HPDE6-E6E7 (cell line): ENCODE results near the gene PCDHGA12.
"Not testable (repeated sequence)": the region's sequence is repeated elsewhere in the genome, so short reads cannot be mapped to it uniquely, and the experiment has no call there.

Source experiments
- DNase-seq: peaks from one replicate; pipeline ENCODE4 v3.0.0; 2011; ENCODE audit warnings: missing footprints; ENCODE audit errors: extremely low spot score

PCDHGA12 gene

DNA sequence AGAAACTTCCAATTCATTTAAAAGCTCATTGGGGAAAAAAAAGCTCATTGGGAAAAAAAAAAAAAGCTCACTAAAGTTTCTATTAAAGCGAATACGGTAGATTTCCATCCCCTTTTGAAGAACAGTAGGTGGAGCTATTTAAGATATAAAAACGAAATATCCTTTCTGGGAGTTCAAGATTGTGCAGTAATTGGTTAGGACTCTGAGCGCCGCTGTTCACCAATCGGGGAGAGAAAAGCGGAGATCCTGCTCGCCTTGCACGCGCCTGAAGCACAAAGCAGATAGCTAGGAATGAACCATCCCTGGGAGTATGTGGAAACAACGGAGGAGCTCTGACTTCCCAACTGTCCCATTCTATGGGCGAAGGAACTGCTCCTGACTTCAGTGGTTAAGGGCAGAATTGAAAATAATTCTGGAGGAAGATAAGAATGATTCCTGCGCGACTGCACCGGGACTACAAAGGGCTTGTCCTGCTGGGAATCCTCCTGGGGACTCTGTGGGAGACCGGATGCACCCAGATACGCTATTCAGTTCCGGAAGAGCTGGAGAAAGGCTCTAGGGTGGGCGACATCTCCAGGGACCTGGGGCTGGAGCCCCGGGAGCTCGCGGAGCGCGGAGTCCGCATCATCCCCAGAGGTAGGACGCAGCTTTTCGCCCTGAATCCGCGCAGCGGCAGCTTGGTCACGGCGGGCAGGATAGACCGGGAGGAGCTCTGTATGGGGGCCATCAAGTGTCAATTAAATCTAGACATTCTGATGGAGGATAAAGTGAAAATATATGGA, at the start of gene PCDHGA12:
Gene PCDHGA12, plus strand, starts transcription at position 176 of the 782 bp plus-strand sequence. Its CDS starts 253 bp downstream, at position 429.
- DNase-seq: peak; percentile 54

DNA sequence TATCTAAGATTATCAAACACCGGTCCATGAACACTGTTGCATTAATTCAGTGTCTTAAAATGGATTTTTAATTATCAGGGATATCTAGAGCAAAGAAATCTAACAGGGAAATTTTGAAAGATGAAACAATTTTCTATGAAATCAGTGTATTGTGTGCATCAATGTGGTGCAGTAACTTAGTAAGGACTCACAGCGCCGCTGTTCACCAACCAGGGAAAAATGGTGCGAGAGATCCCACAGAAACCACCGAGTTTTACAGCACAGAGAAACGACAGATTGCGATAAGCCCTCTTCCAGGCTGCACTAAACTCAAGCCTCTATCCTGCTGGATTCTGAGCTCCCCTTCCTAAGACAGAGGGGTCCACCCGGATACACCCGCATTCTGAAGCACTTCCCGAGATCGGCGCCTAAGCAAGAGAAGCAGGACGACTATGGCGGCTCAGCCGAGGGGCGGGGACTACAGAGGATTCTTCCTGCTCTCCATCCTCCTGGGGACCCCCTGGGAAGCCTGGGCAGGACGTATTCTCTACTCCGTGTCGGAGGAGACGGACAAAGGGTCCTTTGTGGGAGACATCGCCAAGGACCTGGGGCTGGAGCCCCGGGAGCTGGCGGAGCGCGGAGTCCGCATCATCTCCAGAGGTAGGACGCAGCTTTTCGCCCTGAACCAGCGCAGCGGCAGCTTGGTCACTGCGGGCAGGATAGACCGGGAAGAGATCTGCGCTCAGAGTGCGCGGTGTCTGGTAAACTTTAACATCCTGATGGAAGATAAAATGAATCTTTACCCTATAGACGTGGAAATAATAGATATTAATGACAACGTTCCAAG, 47.6 kb upstream of the PCDHGA12 start, which contains the start of gene PCDHGA7:
Gene PCDHGA7, plus strand, starts transcription at position 274 of the 826 bp plus-strand sequence. Its CDS starts 158 bp downstream, at position 432.
- no peak for DNase-seq

DNA sequence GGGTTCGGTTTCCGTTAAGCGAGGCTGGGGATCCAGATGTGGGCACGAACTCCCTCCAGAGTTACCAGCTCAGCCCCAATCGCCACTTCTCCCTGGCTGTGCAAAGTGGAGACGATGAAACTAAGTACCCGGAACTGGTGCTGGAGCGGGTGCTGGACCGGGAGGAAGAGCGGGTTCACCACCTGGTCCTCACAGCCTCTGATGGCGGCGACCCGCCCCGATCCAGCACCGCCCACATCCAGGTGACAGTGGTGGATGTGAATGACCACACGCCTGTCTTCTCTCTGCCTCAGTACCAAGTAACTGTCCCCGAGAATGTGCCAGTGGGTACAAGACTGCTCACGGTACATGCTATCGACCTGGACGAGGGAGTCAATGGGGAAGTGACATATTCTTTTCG, 47.0 kb upstream of the PCDHGA12 start:
- no peak for DNase-seq

DNA sequence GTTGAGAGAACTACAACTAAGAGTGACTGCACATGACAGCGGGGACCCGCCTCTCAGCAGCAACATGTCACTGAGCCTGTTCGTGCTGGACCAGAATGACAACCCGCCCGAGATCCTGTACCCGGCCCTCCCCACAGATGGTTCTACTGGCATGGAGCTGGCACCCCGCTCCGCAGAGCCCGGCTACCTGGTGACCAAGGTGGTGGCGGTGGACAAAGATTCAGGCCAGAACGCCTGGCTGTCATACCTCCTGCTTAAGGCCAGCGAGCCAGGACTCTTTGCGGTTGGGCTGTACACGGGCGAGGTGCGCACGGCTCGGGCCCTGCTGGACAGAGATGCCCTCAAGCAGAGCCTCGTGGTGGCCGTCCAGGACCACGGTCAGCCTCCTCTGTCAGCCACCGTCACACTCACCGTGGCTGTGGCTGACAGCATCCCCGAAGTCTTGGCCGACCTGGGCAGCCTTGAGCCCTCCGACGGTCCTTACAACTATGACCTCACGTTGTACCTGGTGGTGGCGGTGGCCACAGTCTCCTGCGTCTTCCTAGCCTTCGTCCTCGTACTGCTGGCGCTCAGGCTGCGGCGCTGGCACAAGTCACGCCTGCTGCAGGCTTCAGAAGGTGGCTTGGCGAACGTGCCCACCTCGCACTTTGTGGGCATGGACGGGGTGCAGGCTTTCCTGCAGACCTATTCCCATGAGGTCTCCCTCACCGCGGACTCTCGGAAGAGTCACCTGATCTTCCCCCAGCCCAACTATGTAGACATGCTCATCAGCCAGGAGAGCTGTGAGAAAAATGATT, 45.6 kb upstream of the PCDHGA12 start:
- DNase-seq: no peak

DNA sequence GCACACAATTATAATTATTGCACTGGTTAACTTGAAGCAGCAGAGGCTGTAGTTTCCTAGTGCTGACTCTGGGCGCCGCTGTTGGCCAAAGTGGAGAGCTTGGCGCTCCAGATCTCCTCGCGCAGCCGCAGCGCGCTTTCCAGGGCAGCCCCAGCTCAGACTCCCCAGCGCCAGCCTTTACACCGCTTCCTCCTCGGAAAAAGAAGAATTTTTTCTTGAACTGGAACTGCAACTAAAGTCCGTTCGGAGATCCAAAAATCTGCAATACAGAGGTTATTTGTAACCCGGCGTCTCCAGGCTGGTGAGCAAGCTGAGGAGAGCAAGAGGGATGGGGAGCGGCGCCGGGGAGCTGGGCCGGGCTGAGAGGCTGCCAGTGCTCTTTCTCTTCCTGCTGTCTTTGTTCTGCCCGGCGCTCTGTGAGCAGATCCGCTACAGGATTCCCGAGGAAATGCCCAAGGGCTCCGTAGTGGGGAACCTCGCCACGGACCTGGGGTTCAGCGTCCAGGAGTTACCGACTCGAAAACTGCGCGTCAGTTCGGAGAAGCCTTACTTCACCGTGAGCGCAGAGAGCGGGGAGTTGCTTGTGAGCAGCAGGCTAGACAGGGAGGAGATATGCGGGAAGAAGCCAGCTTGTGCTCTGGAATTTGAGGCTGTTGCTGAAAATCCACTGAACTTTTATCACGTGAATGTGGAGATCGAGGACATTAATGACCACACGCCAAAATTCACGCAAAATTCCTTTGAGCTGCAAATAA, 42.6 kb upstream of the PCDHGA12 start, which contains the start of gene PCDHGB4:
Gene PCDHGB4, plus strand, starts transcription at position 142 of the 755 bp plus-strand sequence. Its CDS starts 187 bp downstream, at position 329.
- not testable (repeated sequence) for DNase-seq

DNA sequence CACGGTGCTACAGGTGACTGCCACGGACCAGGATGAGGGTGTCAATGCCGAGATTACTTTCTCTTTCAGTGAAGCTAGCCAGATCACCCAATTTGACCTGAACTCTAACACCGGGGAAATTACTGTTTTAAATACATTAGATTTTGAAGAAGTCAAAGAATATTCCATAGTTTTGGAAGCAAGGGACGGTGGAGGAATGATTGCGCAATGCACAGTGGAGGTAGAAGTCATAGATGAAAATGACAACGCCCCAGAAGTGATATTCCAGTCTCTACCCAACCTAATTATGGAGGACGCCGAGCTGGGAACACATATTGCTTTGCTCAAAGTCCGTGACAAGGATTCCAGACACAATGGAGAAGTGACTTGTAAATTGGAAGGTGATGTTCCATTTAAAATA, 41.6 kb upstream of the PCDHGA12 start:
- DNase-seq: no peak

DNA sequence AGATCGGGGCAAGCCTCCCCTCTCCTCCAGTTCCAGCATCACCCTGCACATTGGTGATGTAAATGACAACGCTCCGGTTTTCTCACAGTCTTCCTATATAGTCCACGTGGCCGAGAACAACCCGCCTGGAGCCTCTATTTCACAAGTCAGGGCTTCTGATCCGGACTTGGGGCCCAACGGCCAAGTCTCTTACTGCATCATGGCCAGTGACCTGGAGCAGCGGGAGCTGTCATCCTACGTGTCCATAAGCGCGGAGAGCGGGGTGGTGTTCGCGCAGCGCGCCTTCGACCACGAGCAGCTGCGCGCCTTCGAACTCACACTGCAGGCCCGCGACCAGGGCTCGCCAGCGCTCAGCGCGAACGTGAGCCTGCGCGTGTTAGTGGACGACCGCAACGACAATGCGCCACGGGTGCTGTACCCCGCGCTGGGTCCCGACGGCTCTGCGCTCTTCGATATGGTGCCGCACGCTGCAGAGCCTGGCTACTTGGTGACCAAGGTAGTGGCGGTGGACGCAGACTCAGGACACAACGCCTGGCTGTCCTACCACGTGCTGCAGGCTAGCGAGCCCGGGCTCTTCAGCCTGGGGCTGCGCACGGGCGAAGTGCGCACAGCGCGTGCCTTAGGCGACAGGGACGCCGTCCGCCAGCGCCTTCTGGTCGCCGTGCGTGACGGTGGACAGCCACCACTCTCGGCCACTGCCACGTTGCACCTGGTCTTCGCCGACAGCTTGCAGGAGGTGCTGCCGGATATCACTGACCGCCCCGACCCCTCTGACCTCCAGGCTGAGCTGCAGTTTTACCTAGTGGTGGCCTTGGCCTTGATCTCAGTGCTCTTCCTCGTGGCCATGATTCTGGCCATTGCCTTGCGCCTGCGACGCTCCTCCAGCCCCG, 40.9 kb upstream of the PCDHGA12 start:
- no peak for DNase-seq

DNA sequence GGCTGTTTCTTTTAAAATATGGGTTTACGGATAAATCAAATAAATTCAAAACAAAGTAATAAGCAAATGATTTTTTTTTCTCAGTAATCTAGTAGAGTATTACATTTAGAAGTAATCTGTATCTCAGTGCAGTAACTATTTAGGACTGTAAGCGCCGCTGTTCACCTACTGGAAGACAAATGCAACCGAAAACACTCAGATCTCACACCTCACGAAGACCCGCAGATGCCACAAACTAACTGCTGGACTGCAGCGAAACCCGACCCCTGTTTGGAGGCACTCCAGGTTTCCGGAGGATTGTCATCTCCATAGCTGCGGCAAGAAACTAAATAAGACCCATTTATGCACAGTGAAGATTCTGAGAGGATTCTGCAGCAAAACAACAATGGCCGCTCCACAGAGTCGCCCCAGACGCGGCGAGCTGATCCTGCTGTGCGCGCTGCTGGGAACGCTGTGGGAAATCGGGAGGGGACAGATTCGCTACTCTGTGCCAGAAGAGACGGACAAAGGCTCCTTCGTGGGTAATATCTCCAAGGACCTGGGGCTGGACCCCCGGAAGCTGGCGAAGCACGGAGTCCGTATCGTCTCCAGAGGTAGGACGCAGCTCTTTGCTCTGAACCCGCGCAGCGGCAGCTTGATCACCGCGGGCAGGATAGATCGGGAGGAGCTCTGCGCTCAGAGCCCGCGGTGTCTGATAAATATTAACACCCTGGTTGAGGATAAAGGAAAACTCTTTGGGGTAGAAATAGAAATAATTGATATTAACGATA, 37.7 kb upstream of the PCDHGA12 start, which contains the start of gene PCDHGA8:
Gene PCDHGA8, plus strand, starts transcription at position 205 of the 770 bp plus-strand sequence. Its CDS starts 181 bp downstream, at position 386.
- no peak for DNase-seq

DNA sequence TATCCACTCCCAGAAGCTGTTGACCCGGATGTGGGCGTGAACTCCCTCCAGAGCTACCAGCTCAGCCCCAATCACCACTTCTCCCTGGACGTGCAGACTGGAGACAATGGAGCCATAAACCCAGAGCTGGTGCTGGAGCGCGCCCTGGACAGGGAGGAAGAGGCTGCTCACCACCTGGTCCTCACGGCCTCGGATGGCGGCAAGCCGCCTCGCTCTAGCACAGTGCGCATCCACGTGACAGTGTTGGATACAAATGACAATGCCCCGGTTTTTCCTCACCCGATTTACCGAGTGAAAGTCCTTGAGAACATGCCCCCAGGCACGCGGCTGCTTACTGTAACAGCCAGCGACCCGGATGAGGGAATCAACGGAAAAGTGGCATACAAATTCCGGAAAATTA, 37.0 kb upstream of the PCDHGA12 start:
- DNase-seq: no peak

DNA sequence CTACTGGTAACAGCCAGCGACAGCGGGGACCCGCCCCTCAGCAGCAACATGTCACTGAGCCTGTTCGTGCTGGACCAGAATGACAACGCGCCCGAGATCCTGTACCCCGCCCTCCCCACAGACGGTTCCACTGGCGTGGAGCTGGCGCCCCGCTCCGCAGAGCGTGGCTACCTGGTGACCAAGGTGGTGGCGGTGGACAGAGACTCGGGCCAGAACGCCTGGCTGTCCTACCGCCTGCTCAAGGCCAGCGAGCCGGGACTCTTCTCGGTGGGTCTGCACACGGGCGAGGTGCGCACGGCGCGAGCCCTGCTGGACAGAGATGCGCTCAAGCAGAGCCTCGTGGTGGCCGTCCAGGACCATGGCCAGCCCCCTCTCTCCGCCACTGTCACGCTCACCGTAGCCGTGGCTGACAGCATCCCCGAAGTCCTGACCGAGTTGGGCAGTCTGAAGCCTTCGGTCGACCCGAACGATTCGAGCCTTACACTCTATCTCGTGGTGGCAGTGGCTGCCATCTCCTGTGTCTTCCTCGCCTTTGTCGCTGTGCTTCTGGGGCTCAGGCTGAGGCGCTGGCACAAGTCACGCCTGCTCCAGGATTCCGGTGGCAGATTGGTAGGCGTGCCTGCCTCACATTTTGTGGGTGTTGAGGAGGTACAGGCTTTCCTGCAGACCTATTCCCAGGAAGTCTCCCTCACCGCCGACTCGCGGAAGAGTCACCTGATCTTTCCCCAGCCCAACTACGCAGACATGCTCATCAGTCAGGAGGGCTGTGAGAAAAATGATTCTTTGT, 35.7 kb upstream of the PCDHGA12 start:
- not testable (repeated sequence) for DNase-seq

DNA sequence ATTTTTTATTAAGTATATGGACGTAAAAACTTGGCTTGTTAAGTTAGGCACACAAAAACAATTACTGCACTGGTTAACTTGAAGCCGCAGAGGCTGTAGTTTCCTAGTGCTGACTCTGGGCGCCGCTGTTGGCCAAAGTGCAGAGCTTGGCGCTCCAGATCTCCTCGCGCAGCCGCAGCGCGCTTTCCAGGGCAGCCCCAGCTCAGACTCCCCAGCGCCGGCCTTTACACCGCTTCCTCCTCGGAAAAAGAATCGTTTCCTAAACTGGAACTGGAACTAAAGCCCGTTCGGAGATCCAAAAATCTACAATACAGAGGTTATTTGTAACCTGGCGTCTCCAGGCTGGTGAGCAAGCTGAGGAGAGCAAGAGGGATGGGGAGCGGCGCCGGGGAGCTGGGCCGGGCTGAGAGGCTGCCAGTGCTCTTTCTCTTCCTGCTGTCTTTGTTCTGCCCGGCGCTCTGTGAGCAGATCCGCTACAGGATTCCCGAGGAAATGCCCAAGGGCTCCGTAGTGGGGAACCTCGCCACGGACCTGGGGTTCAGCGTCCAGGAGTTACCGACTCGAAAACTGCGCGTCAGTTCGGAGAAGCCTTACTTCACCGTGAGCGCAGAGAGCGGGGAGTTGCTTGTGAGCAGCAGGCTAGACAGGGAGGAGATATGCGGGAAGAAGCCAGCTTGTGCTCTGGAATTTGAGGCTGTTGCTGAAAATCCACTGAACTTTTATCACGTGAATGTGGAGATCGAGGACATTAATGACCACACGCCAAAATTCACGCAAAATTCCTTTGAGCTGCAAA, 32.4 kb upstream of the PCDHGA12 start, which contains the start of gene PCDHGB5:
Gene PCDHGB5, plus strand, starts transcription at position 192 of the 796 bp plus-strand sequence. Its CDS starts 181 bp downstream, at position 373.
- DNase-seq: not testable (repeated sequence)

DNA sequence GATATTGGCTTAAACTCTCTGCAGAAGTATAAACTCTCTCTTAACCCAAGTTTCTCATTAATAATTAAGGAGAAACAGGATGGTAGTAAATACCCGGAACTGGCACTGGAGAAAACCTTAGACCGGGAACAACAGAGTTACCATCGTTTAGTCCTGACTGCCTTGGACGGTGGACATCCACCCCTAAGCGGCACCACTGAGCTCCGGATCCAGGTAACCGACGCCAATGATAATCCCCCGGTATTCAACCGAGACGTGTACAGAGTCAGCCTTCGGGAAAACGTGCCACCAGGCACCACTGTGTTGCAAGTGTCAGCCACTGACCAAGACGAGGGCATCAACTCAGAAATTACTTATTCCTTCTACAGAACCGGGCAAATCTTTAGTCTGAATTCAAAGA, 31.7 kb upstream of the PCDHGA12 start:
- DNase-seq: no peak

DNA sequence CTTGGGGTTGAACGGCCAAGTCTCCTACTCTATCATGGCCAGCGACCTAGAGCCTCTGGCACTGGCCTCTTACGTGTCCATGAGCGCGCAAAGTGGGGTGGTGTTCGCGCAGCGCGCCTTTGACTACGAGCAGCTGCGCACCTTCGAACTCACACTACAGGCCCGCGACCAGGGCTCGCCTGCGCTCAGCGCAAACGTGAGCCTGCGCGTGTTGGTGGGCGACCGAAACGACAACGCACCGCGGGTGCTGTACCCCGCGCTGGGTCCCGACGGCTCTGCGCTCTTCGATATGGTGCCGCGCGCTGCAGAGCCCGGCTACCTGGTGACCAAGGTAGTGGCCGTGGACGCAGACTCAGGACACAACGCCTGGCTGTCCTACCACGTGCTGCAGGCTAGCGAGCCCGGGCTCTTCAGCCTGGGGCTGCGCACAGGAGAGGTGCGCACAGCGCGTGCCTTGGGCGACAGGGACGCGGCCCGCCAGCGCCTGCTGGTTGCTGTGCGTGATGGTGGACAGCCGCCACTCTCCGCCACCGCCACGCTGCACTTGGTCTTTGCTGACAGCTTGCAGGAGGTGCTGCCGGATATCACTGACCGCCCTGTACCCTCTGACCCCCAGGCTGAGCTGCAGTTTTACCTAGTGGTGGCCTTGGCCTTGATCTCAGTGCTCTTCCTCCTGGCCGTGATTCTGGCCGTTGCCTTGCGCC, 30.6 kb upstream of the PCDHGA12 start:
- DNase-seq: no peak

DNA sequence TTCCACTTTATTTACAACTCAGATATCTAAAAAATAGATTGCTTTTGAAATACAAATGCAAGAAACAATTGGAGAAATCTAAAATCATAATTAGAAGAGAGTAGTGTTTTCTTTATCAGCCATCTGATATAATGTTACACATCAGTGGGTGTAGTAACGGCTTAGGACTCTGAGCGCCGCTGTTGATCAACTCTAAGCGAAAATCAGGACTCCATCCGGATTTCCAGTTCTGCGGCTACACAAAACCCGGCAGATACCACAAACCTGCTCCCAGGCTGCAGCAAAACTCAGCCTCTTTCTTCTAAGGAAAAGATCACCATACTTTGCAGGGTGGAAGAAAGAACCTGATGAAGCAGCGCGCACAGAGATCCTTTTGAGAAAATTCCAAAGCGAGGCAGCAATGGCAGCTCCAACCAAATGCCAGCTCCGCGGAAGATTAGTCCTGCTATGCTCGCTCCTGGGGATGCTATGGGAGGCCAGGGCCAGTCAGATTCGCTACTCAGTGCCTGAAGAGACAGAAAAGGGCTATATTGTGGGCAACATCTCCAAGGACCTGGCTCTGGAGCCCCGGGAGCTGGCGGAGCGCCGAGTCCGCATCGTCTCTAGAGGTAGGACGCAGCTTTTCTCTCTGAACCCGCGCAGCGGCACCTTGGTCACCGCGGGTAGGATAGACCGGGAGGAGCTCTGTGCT, 27.6 kb upstream of the PCDHGA12 start, which contains the start of gene PCDHGA9:
Gene PCDHGA9, plus strand, starts transcription at position 226 of the 691 bp plus-strand sequence. Its CDS starts 175 bp downstream, at position 401.
- DNase-seq: peak; percentile 17

DNA sequence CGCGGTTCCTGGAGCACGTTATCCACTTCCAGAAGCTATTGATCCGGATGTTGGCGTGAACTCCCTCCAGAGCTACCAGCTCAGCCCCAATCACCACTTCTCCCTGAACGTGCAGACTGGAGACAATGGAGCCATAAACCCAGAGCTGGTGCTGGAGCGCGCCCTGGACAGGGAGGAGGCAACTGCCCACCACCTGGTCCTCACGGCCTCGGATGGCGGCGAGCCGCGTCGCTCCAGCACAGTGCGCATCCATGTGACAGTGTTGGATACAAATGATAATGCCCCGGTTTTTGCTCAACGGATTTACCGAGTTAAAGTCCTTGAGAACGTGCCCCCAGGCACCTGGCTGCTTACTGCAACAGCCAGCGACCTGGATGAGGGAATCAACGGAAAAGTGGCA, 26.9 kb upstream of the PCDHGA12 start:
- no peak for DNase-seq
